ENCODE measurements around the gene MAPK9.
"Not testable (repeated sequence)": the region's sequence is repeated elsewhere in the genome, so short reads cannot be mapped to it uniquely, and the experiment has no call there.

MAPK9 gene

GRCh38 chr5:180214870-180215770 lies 76.8 kb downstream of the MAPK9 start:
- TF ChIP-seq, protein P1, sequence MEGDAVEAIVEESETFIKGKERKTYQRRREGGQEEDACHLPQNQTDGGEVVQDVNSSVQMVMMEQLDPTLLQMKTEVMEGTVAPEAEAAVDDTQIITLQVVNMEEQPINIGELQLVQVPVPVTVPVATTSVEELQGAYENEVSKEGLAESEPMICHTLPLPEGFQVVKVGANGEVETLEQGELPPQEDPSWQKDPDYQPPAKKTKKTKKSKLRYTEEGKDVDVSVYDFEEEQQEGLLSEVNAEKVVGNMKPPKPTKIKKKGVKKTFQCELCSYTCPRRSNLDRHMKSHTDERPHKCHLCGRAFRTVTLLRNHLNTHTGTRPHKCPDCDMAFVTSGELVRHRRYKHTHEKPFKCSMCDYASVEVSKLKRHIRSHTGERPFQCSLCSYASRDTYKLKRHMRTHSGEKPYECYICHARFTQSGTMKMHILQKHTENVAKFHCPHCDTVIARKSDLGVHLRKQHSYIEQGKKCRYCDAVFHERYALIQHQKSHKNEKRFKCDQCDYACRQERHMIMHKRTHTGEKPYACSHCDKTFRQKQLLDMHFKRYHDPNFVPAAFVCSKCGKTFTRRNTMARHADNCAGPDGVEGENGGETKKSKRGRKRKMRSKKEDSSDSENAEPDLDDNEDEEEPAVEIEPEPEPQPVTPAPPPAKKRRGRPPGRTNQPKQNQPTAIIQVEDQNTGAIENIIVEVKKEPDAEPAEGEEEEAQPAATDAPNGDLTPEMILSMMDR (conservative IDR thresholded peaks at IDR 0.05): no peak
- no peak overlapping the region for H3K27ac ChIP-seq

DNA sequence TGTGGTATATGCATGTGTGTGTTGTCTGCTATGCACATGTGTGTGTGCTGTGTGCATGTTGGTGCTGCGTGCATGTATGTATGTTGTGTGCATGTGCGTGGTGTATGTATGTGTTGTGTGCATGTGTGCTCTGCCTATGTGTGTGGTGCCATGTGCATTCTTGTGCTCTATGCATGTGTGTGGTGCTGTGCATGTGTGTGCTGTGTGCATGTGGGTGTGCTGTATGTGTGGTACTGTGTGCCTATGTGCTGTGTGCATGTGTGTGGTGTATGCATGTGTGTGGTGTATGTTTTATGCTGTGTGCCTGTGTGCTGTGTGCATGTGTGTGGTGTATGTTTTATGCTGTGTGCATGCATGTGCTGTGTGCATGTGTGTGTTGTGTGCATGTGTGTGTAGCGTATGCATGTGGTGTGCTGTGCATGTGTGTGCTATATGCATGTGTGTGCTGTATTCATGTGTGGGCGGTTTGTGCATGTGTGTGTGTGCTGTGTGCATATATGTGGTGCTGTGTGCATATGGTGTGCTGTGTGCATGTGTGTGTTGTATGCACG lies 78.2 kb downstream of the MAPK9 start:
- TF ChIP-seq ZFX (IDR thresholded peaks at IDR 0.05): no peak
- TF ChIP-seq, protein P1 (conservative IDR thresholded peaks at IDR 0.05): no peak
- peak overlapping the region; percentile 65 for H3K27ac ChIP-seq

GRCh38 chr5:180213256-180213600 lies 78.7 kb downstream of the MAPK9 start:
- TF ChIP-seq ZFX (IDR thresholded peaks at IDR 0.05): no peak
- TF ChIP-seq, protein P1 (conservative IDR thresholded peaks at IDR 0.05): no peak; the same call in 1 of the 2 replicates
- peak overlapping the region; percentile 65 for H3K27ac ChIP-seq

- TF ChIP-seq, protein P1 (conservative IDR thresholded peaks at IDR 0.05): no peak
- no peak; the same call in 1 of the 2 replicates for TF ChIP-seq ZFX (IDR thresholded peaks at IDR 0.05)
These were observed 79.3 kb downstream of the MAPK9 start for GRCh38 chr5:180212363-180213255.

GRCh38 chr5:180211761-180212035 lies 80.2 kb downstream of the MAPK9 start:
- no peak for TF ChIP-seq ZFX (IDR thresholded peaks at IDR 0.05)
- TF ChIP-seq, protein P1 (conservative IDR thresholded peaks at IDR 0.05): no peak
- H3K27ac ChIP-seq: no peak overlapping the region

More at GRCh38 chr5:180212363-180213255, 79.3 kb downstream of the MAPK9 start:
- H3K27ac ChIP-seq: peak overlapping the region; percentile 65

GRCh38 chr5:180210961-180211760 lies 80.7 kb downstream of the MAPK9 start:
- TF ChIP-seq, protein P1 (conservative IDR thresholded peaks at IDR 0.05): no peak
- TF ChIP-seq ZFX (IDR thresholded peaks at IDR 0.05): no peak
- H3K27ac ChIP-seq: no peak overlapping the region

DNA sequence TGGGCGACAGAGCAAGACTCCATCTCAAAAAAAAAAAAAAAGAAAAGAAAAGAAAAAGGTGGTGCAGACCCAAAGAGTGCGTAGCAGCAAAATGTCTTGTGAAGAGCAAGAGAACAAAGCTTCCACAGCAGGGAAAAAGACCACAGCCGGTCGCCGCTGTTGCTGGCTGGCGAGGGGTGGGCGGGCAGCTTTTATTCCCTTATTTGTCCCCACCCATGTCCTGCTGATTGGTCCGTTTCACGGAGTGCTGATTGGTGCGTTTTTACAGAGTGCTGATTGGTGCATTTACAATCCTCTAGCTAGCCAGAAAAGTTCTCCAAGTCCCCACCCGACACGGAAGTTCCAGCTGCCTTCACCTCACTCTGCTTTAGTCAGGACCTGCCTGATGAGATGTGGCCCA lies 81.8 kb downstream of the MAPK9 start:
- H3K27ac ChIP-seq: not testable (repeated sequence)
